Mucosa of descending colon (tissue), 3 donors: ENCODE measurements around the gene S100A13. TPM values are rescaled to one million over a fixed set of nuclear protein-coding genes. Genes with fewer than 3 reads are reported as not detected.
A peak's percentile ranks its signal among the peaks of the same experiment; 100 is the strongest.
"Not testable (repeated sequence)": the region's sequence is repeated elsewhere in the genome, so short reads cannot be mapped to it uniquely, and the experiment has no call there.

Experiments used
- ATAC-seq: fragments of 200-7000 bp; cut with Tn5 transposase; one replicate; pipeline ENCODE4 v1.9.1; 2020; ENCODE audit warnings: mild to moderate bottlenecking, moderate library complexity
- DNase-seq, 3 donors: peaks; one replicate each; pipeline ENCODE4 v3.0.0-alpha.2; 2020
- H3K36me3 ChIP-seq: fragments of 200-600 bp; one replicate; pipeline ENCODE4 v1.8.0; 2021; ENCODE audit warnings: low read depth, mild to moderate bottlenecking
- H3K4me1 ChIP-seq: fragments of 200-600 bp; one replicate; pipeline ENCODE4 v1.8.0; 2021; ENCODE audit warnings: low read depth, mild to moderate bottlenecking
- H3K4me3 ChIP-seq: fragments of 200-600 bp; one replicate; pipeline ENCODE4 v1.8.0; 2021; ENCODE audit warnings: mild to moderate bottlenecking
- H3K9me3 ChIP-seq: fragments of 200-600 bp; one replicate; pipeline ENCODE4 v1.8.0; 2021; ENCODE audit warnings: mild to moderate bottlenecking
- intact Hi-C, 2 donors: fragments of 100-400 bp; cut with DNase I in 1 of 2; cut with micrococcal nuclease in 1 of 2; formaldehyde crosslinking; loops; one replicate each; pipeline versions ENCODE4 v1.11.0 to v1.11.1; 2022; cut with DNase I, micrococcal nuclease
- total RNA-seq, 3 donors: library from RNA; stranded (reverse); fragmentation: NEBNext Ultra II Directional in 2 of 3; extraction: Animal tissue kit (Norgen Biotek cat#: 25700) in 2 of 3; gene quantifications; one replicate each; pipeline versions ENCODE4 v1.2.1 to v1.2.4, GENCODE V29; 2021 to 2023
- TF ChIP-seq, protein P1 (sequence below): fragments of 200-600 bp; IDR thresholded peaks from one replicate; pipeline ENCODE4 v1.8.0; 2022; ENCODE audit warnings: antibody characterized with exemption, mild to moderate bottlenecking
- donor health status: DM: no; HTN: no; CAD: no; lungs with moderate emphysema.
- donor health status: DM: no; HTN: no; CAD: no.
- donor health status: DM: no; HTN: yes; CAD: no.

S100A13 gene
- total RNA-seq, 3 donors from 2014 or later: 42.3 to 102 (median 43.9) TPM

DNA sequence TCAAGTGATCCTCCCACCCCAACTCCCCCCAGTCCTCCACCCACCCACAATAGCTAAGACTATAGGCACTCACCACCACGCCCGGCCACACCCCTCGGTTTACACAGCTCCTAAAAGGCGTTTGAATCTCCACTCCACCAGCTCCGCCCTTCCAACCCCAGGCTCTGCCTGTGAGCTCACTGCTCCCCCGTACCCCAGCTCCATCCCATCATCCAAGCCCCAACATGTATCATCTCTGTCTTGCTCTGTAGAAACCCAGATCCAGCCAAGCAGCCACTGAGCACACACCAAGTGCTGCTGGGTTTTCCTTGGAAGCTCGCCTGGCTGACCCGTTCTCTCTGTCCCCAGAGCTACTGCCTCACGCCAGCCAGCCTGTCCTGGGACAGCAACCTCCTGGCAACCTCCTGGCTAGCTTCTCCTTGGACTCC is 49.7 kb downstream of the S100A13 start:
- intact Hi-C loops: no loop called here
- H3K4me1 ChIP-seq: peaks cover 14% of the 10 kb centered on the region
- DNase-seq (peak in 2 of 3 donors; percentile 73 to 76), ATAC-seq (peak; percentile 76)
- H3K9me3 ChIP-seq: peaks cover 2% of the 10 kb centered on the region
- TF ChIP-seq, protein P1, sequence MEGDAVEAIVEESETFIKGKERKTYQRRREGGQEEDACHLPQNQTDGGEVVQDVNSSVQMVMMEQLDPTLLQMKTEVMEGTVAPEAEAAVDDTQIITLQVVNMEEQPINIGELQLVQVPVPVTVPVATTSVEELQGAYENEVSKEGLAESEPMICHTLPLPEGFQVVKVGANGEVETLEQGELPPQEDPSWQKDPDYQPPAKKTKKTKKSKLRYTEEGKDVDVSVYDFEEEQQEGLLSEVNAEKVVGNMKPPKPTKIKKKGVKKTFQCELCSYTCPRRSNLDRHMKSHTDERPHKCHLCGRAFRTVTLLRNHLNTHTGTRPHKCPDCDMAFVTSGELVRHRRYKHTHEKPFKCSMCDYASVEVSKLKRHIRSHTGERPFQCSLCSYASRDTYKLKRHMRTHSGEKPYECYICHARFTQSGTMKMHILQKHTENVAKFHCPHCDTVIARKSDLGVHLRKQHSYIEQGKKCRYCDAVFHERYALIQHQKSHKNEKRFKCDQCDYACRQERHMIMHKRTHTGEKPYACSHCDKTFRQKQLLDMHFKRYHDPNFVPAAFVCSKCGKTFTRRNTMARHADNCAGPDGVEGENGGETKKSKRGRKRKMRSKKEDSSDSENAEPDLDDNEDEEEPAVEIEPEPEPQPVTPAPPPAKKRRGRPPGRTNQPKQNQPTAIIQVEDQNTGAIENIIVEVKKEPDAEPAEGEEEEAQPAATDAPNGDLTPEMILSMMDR: no peak
- no peaks in the 10 kb centered on the region for H3K36me3 ChIP-seq
- H3K4me3 ChIP-seq: no peak overlapping the region

DNA sequence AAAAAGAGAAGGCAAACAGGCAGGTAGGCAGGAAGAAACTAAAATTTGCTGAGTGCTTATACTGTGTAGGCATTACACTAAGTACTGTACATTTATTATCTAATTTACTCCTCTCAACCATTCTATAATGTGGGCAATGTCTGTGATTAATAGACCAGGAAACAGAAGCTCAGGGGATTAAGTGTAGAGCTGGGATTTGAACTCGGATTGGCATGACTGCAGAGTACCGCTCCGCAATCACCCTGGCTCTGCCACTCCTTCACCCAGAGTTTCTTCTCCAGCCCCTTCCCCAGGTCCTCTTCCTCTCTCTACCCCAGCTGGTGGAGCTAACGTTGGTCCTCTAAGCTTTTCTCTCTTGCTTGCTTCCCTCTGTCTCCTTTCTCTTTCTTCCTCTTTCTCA is 50.2 kb downstream of the S100A13 start:
- Histone ChIP-seq H3K36me3 (no peaks in the 10 kb centered on the region), H3K9me3 (peaks cover 2% of the 10 kb centered on the region), H3K4me1 (peaks cover 14% of the 10 kb centered on the region), H3K4me3 (no peak overlapping the region)
- TF ChIP-seq, protein P1: no peak
- ATAC-seq (no peak), DNase-seq (no peak)
- intact Hi-C loops: no loop called here

DNA sequence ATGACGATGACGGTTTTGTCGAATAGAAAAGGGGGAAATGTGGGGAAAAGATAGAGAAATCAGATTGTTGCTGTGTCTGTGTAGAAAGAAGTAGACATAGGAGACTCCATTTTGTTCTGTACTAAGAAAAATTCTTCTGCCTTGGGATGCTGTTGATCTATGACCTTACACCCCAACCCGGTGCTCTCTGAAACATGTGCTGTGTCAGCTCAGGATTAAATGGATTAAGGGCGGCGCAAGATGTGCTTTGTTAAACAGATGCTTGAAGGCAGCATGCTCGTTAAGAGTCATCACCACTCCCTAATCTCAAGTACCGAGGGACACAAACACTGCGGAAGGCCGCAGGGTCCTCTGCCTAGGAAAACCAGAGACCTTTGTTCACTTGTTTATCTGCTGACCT is 51.8 kb downstream of the S100A13 start:
- peaks cover 14% of the 10 kb centered on the region for H3K4me1 ChIP-seq
- ATAC-seq, H3K36me3 ChIP-seq, intact Hi-C loops, H3K4me3 ChIP-seq, H3K9me3 ChIP-seq, DNase-seq: not testable (repeated sequence)

DNA sequence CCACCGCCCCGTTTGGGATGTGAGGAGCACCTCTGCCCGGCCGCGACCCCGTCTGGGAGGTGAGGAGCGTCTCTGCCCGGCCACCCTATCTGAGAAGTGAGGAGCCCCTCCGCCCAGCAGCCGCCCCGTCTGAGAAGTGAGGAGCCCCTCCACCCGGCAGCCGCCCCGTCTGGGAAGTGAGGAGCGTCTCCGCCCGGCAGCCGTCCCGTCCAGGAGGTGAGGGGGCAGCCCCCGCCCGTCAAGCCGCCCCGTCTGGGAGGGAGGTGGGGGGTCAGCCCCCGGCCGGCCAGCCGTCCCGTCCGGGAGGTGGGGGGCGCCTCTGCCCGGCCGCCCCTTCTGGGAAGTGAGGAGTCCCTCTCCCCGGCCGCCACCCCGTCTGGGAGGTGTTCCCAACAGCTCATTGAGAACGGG is 52.2 kb downstream of the S100A13 start:
- H3K4me3 ChIP-seq, H3K9me3 ChIP-seq, ATAC-seq, intact Hi-C loops, H3K36me3 ChIP-seq: not testable (repeated sequence)
- peak in 1 of 3 donors; percentile 49 for DNase-seq
- H3K4me1 ChIP-seq: peaks cover 14% of the 10 kb centered on the region

DNA sequence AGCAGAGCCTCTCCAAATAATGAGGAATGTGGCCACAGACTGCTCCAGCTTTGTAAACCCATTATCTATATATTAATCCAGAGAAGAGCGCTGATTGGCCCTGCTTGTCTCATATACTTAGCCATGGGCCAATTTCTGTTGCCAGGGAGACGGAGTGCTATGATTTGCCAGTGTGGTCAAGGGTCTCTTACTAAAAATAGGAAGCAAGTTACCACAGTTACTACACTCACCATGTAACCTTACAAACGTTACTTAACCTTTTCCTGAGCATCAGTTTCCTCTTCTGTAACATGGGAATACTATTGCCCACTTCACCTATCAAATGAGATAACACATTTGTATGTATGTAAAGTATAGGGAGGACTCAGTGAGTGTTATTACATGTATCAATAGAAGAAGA is 54.0 kb downstream of the S100A13 start:
- TF ChIP-seq, protein P1: no peak
- Histone ChIP-seq H3K4me1 (peaks cover 15% of the 10 kb centered on the region), H3K4me3 (no peak overlapping the region), H3K9me3 (peaks cover 2% of the 10 kb centered on the region), H3K36me3 (no peaks in the 10 kb centered on the region)
- intact Hi-C loops: no loop called here
- no peak for DNase-seq
- ATAC-seq: no peak

DNA sequence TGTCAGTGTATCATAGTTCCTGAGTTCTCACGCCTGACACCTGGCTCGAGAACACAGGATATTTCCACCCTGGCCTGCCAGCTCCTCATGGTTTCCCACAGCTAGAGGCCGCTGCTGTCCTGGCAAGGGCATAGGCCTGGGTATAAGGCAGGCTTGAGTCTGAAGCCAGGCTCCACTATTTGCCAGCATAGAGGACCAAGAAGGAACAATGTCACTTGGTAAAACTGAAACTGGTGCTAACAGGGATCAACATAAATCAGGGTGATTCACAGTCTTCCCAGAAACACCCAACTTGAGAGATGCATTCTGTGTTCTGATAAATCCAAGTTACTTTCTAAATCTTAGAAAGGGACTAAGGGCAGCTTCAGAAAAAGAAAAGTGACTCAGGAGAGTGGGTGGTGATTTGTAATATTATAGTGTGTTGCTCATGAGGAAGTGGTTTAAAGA is 54.7 kb downstream of the S100A13 start:
- intact Hi-C loops: no loop called here
- Histone ChIP-seq H3K9me3 (peaks cover 2% of the 10 kb centered on the region), H3K4me3 (no peak overlapping the region), H3K4me1 (peaks cover 20% of the 10 kb centered on the region), H3K36me3 (no peaks in the 10 kb centered on the region)
- TF ChIP-seq, protein P1: peak; percentile 67
- DNase-seq (peak; percentile 83 to 93 (median 91)), ATAC-seq (peak; percentile 85)

DNA sequence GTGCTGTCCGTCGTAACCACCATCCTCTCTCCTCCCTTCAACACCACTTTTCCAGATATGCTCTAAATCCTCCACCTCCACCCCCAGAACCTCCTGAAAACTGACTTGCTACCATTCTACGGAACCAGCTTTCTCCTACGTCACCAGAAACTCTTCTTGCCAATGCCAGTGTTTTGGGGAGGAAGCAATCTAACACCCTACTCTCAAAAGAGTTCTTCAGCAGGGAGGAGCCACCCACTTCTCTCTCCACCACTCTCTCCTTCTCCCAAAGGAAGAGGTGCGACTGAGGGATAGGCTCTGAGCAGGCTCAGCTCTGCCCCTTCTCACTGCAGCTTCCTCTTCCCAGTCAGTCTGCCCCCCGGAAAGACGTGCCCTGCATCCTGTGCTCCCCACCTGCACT is 55.6 kb downstream of the S100A13 start:
- TF ChIP-seq, protein P1: no peak
- Histone ChIP-seq H3K9me3 (peaks cover 2% of the 10 kb centered on the region), H3K4me1 (peaks cover 22% of the 10 kb centered on the region), H3K4me3 (no peak overlapping the region), H3K36me3 (no peaks in the 10 kb centered on the region)
- no peak for DNase-seq
- intact Hi-C loops: no loop called here
- no peak for ATAC-seq
